Stomach (tissue), 9 donors: ENCODE measurements around the gene PLEKHG4B. TPM values are rescaled to one million over a fixed set of nuclear protein-coding genes. Genes with fewer than 3 reads are reported as not detected.

Source experiments
- DNase-seq, 2 donors: peaks; one replicate each; pipeline versions ENCODE4 v3.0.0 to v3.0.0-alpha.2; 2013 to 2019
- H3K27ac ChIP-seq, 5 donors: fragments of 200-600 bp in 4 of 5; sonication (generic) in 4 of 5; one replicate each; pipeline ENCODE4 v1.5.1; 2013 to 2019; ENCODE audit warnings: mild to moderate bottlenecking in 1 of 5, moderate library complexity in 1 of 5
- H3K27me3 ChIP-seq, 3 donors: fragments of 200-600 bp; sonication (generic); one replicate each; pipeline ENCODE4 v1.5.1; 2017 to 2019; ENCODE audit warnings: mixed run types in 1 of 3
- H3K36me3 ChIP-seq, 4 donors: fragments of 200-600 bp; sonication (generic); 1 replicate in 3 of 4; 2 replicates in 1 of 4; pipeline ENCODE4 v1.5.1; 2016 to 2019
- H3K4me1 ChIP-seq, 4 donors: fragments of 200-600 bp; sonication (generic); one replicate each; pipeline ENCODE4 v1.5.1; 2016 to 2019
- H3K4me3 ChIP-seq, 4 donors: fragments of 200-600 bp; sonication (generic) in 3 of 4; one replicate each; pipeline ENCODE4 v1.5.1; 2016 to 2019; ENCODE audit warnings: mild to moderate bottlenecking in 1 of 4
- H3K9me3 ChIP-seq, 4 donors: fragments of 200-600 bp; sonication (generic); one replicate each; pipeline ENCODE4 v1.5.1; 2016 to 2019
- CTCF ChIP-seq, 7 experiments: fragments of 450-650 bp in 4 of 7; fragments of 200-600 bp in 3 of 7; sonication (generic) in 3 of 7; IDR thresholded peaks; one replicate each; pipeline ENCODE4 v1.5.1; 2016 to 2019; ENCODE audit warnings: antibody characterized with exemption in 7 of 7, control low read depth in 2 of 7, mild to moderate bottlenecking in 1 of 7
- EP300 ChIP-seq: sonication (generic); formaldehyde crosslinking; IDR thresholded peaks from one replicate; pipeline ENCODE4 v1.6.1; 2017; ENCODE audit warnings: antibody characterized with exemption
- POLR2A ChIP-seq, 4 donors: fragments of 450-650 bp; IDR thresholded peaks; one replicate each; pipeline ENCODE4 v1.6.1; 2016; ENCODE audit warnings: antibody characterized with exemption in 4 of 4, control low read depth in 2 of 4, mild to moderate bottlenecking in 1 of 4, moderate library complexity in 1 of 4
- POLR2AphosphoS5 ChIP-seq, 3 donors: sonication (generic); formaldehyde crosslinking; IDR thresholded peaks; one replicate each; pipeline ENCODE4 v1.6.1; 2016; ENCODE audit warnings: antibody characterized with exemption in 3 of 3
- WGBS, 5 donors: extraction: QIAGEN DNeasy Blood & Tissue Kit in 3 of 5; methylation state at CpG; one replicate each; pipeline versions ENCODE4 v1.1.5 to v1.1.7; 2013 to 2018; 5-methylcytosine and 5-hydroxymethylcytosine counted together
- intact Hi-C: fragments of 100-400 bp; cut with DNase I; formaldehyde crosslinking; loops from one replicate; pipeline ENCODE4 v1.15.1; 2023; ENCODE audit warnings: low total_unique reads
- polyA plus RNA-seq, 3 donors: library from polyadenylated mRNA; stranded (reverse); fragments of 200-250 nt; gene quantifications; one replicate each; pipeline ENCODE4 v1.2.3, GENCODE V29; 2013
- total RNA-seq, 5 donors: library from RNA; depleted of rRNA; stranded (reverse); fragments of >200 nt; gene quantifications; one replicate each; pipeline versions ENCODE4 v1.1.0 to v1.2.3, GENCODE V29; 2014 to 2016
- donor health status: healthy with polysubstance abuse.
- donor health status: Bipolar disorder and iron deficiency.
- donor health status: healthy.

Gene PLEKHG4B
- total and polyA plus RNA-seq, 8 donors: 0.15 to 4.3 (median 1.8) TPM; not detected in 1

GRCh38 chr5:85334-85995, 6.5 kb upstream of the PLEKHG4B start:
- Histone ChIP-seq H3K27me3 (peaks cover 0 to 29% (median 2%) of the 10 kb centered on the region in 3 donors), H3K4me3 (no peak overlapping the region), H3K9me3 (no peaks in the 10 kb centered on the region), H3K4me1 (peaks cover 0 to 12% (median 3%) of the 10 kb centered on the region in 4 donors), H3K27ac (no peak overlapping the region), H3K36me3 (no peaks in the 10 kb centered on the region)
- intact Hi-C loops: no loop called here
- DNase-seq: no peak
- TF ChIP-seq CTCF (IDR thresholded peaks at IDR 0.05) (no peak), EP300 (no peak), POLR2A (IDR thresholded peaks at IDR 0.05) (no peak), POLR2AphosphoS5 (IDR thresholded peaks at IDR 0.05) (no peak)
- 81 to 95% (median 85%) methylated on average over 18 to 22 of the region's 22 CpGs for WGBS, 5 donors

GRCh38 chr5:89337-90286, 2.4 kb upstream of the PLEKHG4B start:
- Histone ChIP-seq H3K4me3 (no peak overlapping the region), H3K4me1 (peaks cover 4 to 17% (median 10%) of the 10 kb centered on the region in 4 donors), H3K36me3 (no peaks in the 10 kb centered on the region), H3K9me3 (no peaks in the 10 kb centered on the region), H3K27ac (no peak overlapping the region), H3K27me3 (peaks cover 0 to 57% (median 40%) of the 10 kb centered on the region in 3 donors)
- DNase-seq: no peak
- 84 to 91% (median 89%) methylated on average over 14 to 16 of the region's 17 CpGs for WGBS, 5 donors
- intact Hi-C loops: no loop called here
- TF ChIP-seq EP300: no peak
- TF ChIP-seq CTCF (IDR thresholded peaks at IDR 0.05): no peak
- no peak for TF ChIP-seq POLR2AphosphoS5 (IDR thresholded peaks at IDR 0.05)
- no peak for TF ChIP-seq POLR2A (IDR thresholded peaks at IDR 0.05)

- no peak for TF ChIP-seq POLR2AphosphoS5 (IDR thresholded peaks at IDR 0.05)
- TF ChIP-seq EP300: no peak
- no peak for TF ChIP-seq POLR2A (IDR thresholded peaks at IDR 0.05)
- TF ChIP-seq CTCF (IDR thresholded peaks at IDR 0.05): no peak
- DNase-seq: peak; percentile 58 to 60
- no peaks in the 10 kb centered on the region for H3K9me3 ChIP-seq
- WGBS, 5 donors: 29 to 59% (median 36%) methylated on average over 14 to 18 of the region's 18 CpGs
- no peaks in the 10 kb centered on the region for H3K36me3 ChIP-seq
- peak overlapping the region in 1 of 4 donors; percentile 52 for H3K4me3 ChIP-seq
- H3K27ac ChIP-seq: no peak overlapping the region
- peaks cover 0 to 67% (median 40%) of the 10 kb centered on the region in 3 donors for H3K27me3 ChIP-seq
- H3K4me1 ChIP-seq: peaks cover 4 to 17% (median 10%) of the 10 kb centered on the region in 4 donors
- intact Hi-C loops: no loop called here
These were observed 1.1 kb upstream of the PLEKHG4B start for GRCh38 chr5:90590-91547.
